ENCODE data around the gene DLEC1.
"Not testable (repeated sequence)": the region's sequence is repeated elsewhere in the genome, so short reads cannot be mapped to it uniquely, and the experiment has no call there.

DLEC1 gene

GRCh38 chr3:38043486-38043885 lies 4.5 kb downstream of the DLEC1 start:
- no peak for DNase-seq (ENCODE audit: low read depth)
- no peak overlapping the region for H3K4me3 ChIP-seq (ENCODE audit: low read length)
- no peak for TF ChIP-seq CTCF (conservative IDR thresholded peaks at IDR 0.05; ENCODE audit: low read length)

- no peak overlapping the region for H3K4me3 ChIP-seq (ENCODE audit: low read length)
- DNase-seq (ENCODE audit: low read depth), result no peak
Measured at GRCh38 chr3:38046027-38046426, 7.0 kb downstream of the DLEC1 start.

GRCh38 chr3:38046821-38047220 lies 7.8 kb downstream of the DLEC1 start:
- no peak for DNase-seq (ENCODE audit: low read depth)
- no peak for TF ChIP-seq CTCF (conservative IDR thresholded peaks at IDR 0.05; ENCODE audit: low read length)
- H3K4me3 ChIP-seq (ENCODE audit: low read length), result no peak overlapping the region

More at GRCh38 chr3:38046027-38046426, 7.0 kb downstream of the DLEC1 start:
- TF ChIP-seq CTCF (conservative IDR thresholded peaks at IDR 0.05; ENCODE audit: low read length), result no peak

GRCh38 chr3:38047896-38048295 lies 8.9 kb downstream of the DLEC1 start:
- H3K4me3 ChIP-seq (ENCODE audit: low read length), result no peak overlapping the region
- DNase-seq (ENCODE audit: low read depth), result no peak
- TF ChIP-seq CTCF (conservative IDR thresholded peaks at IDR 0.05; ENCODE audit: low read length), result no peak

GRCh38 chr3:38049358-38050126 lies 10.5 kb downstream of the DLEC1 start:
- H3K4me3 ChIP-seq (ENCODE audit: low read length), result no peak overlapping the region
- no peak for TF ChIP-seq CTCF (conservative IDR thresholded peaks at IDR 0.05; ENCODE audit: low read length)

GRCh38 chr3:38051131-38051530 lies 12.1 kb downstream of the DLEC1 start:
- TF ChIP-seq CTCF (conservative IDR thresholded peaks at IDR 0.05; ENCODE audit: low read length), result no peak
- H3K4me3 ChIP-seq (ENCODE audit: low read length), result no peak overlapping the region
- no peak for DNase-seq (ENCODE audit: low read depth)

More at GRCh38 chr3:38049358-38050126, 10.5 kb downstream of the DLEC1 start:
- DNase-seq (ENCODE audit: low read depth), result no peak

- H3K4me3 ChIP-seq (ENCODE audit: low read length); DNase-seq (ENCODE audit: low read depth): not testable (repeated sequence)
Measured at GRCh38 chr3:38053286-38053685, 14.3 kb downstream of the DLEC1 start.

- not testable (repeated sequence) for DNase-seq (ENCODE audit: low read depth); H3K4me3 ChIP-seq (ENCODE audit: low read length)
Measured at GRCh38 chr3:38053813-38054498, 14.9 kb downstream of the DLEC1 start.

All from AG10803 (cell line).